SK-N-DZ (cell line): Measurements from ENCODE around the gene LGALS8.
"Not testable (repeated sequence)": the region's sequence is repeated elsewhere in the genome, so short reads cannot be mapped to it uniquely, and the experiment has no call there.

Source experiments
- DNase-seq: peaks from one replicate; pipeline ENCODE4 v3.0.0-alpha.2; 2015; ENCODE audit warnings: low spot score

The LGALS8 gene

GRCh38 chr1:236540813-236541465 is 17.2 kb downstream of the LGALS8 start:
- DNase-seq = no peak

- DNase-seq = no peak
Measured at GRCh38 chr1:236541710-236542109, 17.9 kb downstream of the LGALS8 start.

- DNase-seq = no peak
Measured at GRCh38 chr1:236543065-236543669, 19.4 kb downstream of the LGALS8 start.

- DNase-seq = no peak
Measured at GRCh38 chr1:236545621-236546169, 21.9 kb downstream of the LGALS8 start.

GRCh38 chr1:236548452-236548851 is 24.7 kb downstream of the LGALS8 start:
- DNase-seq = no peak

- DNase-seq = no peak
Measured at GRCh38 chr1:236550961-236551851, 27.4 kb downstream of the LGALS8 start.

- DNase-seq = no peak
Measured at GRCh38 chr1:236552096-236552495, 28.3 kb downstream of the LGALS8 start.

GRCh38 chr1:236552901-236553300 is 29.1 kb downstream of the LGALS8 start:
- DNase-seq = no peak

- no peak for DNase-seq
Measured at GRCh38 chr1:236553370-236553769, 29.6 kb downstream of the LGALS8 start.

GRCh38 chr1:236556606-236557005 is 32.8 kb downstream of the LGALS8 start:
- no peak for DNase-seq

- no peak for DNase-seq
Measured at GRCh38 chr1:236558081-236558480, 34.3 kb downstream of the LGALS8 start.

GRCh38 chr1:236558846-236559245 is 35.1 kb downstream of the LGALS8 start:
- no peak for DNase-seq

GRCh38 chr1:236560213-236560771 is 36.5 kb downstream of the LGALS8 start:
- no peak for DNase-seq

GRCh38 chr1:236561976-236562375 is 38.2 kb downstream of the LGALS8 start:
- no peak for DNase-seq

GRCh38 chr1:236565530-236565929 is 41.7 kb downstream of the LGALS8 start:
- no peak for DNase-seq

- no peak for DNase-seq
Measured at GRCh38 chr1:236568285-236568894, 44.6 kb downstream of the LGALS8 start.

GRCh38 chr1:236575523-236575922 is 51.7 kb downstream of the LGALS8 start:
- DNase-seq = no peak

- DNase-seq = no peak
Measured at GRCh38 chr1:236576004-236576403, 52.2 kb downstream of the LGALS8 start.

- DNase-seq = not testable (repeated sequence)
Measured at GRCh38 chr1:236577041-236577440, 53.3 kb downstream of the LGALS8 start.

GRCh38 chr1:236578661-236579060 is 54.9 kb downstream of the LGALS8 start:
- no peak for DNase-seq

GRCh38 chr1:236580404-236580803 is 56.6 kb downstream of the LGALS8 start:
- not testable (repeated sequence) for DNase-seq
